ENCODE data around the gene TSPOAP1. TPM values are rescaled to one million over a fixed set of nuclear protein-coding genes. Genes with fewer than 3 reads are reported as not detected.
A peak's percentile ranks its signal among the peaks of the same experiment; 100 is the strongest.

Gene TSPOAP1
- total RNA-seq, 4 donors from 2014 or later, result 2.9 to 16.0 (median 3.3) TPM

GRCh38 chr17:58365980-58366595, 37.5 kb upstream of the TSPOAP1 start:
- intact Hi-C loops (cut with DNase I), result no loop called here
- Histone ChIP-seq H3K4me1 (peaks cover 20 to 88% (median 25%) of the 10 kb centered on the region in 3 donors), H3K4me3 (no peak overlapping the region), H3K27ac (peak overlapping the region in 3 of 4 donors; percentile 75 to 83 (median 77)), H3K9me3 (no peaks in the 10 kb centered on the region), H3K27me3 (peaks cover 0 to 5% (median 0%) of the 10 kb centered on the region in 4 donors), H3K36me3 (peaks cover 0 to 27% (median 0%) of the 10 kb centered on the region in 3 donors)
- no peak for DNase-seq
- no peak for TF ChIP-seq POLR2A (IDR thresholded peaks at IDR 0.05)
- no peak for TF ChIP-seq CTCF (IDR thresholded peaks at IDR 0.05)
- 25 to 44% methylated on average over 2 to 5 of the region's 5 CpGs for WGBS, 2 donors

GRCh38 chr17:58365185-58365979, 36.8 kb upstream of the TSPOAP1 start:
- H3K4me1 ChIP-seq, result peaks cover 20 to 81% (median 25%) of the 10 kb centered on the region in 3 donors
- H3K27me3 ChIP-seq, result peaks cover 0 to 5% (median 0%) of the 10 kb centered on the region in 4 donors
- no peak for DNase-seq
- no peak overlapping the region for H3K4me3 ChIP-seq
- intact Hi-C loops (cut with DNase I), result no loop called here
- no peaks in the 10 kb centered on the region for H3K9me3 ChIP-seq
- TF ChIP-seq CTCF (IDR thresholded peaks at IDR 0.05), result no peak
- TF ChIP-seq POLR2A (IDR thresholded peaks at IDR 0.05), result no peak
- H3K27ac ChIP-seq, result peak overlapping the region; percentile 56 to 83 (median 76)
- peaks cover 0 to 25% (median 0%) of the 10 kb centered on the region in 3 donors for H3K36me3 ChIP-seq

- Histone ChIP-seq H3K4me3 (no peak overlapping the region), H3K27ac (peak overlapping the region; percentile 56 to 83 (median 76)), H3K27me3 (peaks cover 0 to 5% (median 0%) of the 10 kb centered on the region in 4 donors), H3K36me3 (peaks cover 0 to 34% (median 0%) of the 10 kb centered on the region in 3 donors), H3K4me1 (peaks cover 20 to 72% (median 25%) of the 10 kb centered on the region in 3 donors), H3K9me3 (no peaks in the 10 kb centered on the region)
- TF ChIP-seq CTCF (IDR thresholded peaks at IDR 0.05) (no peak), POLR2A (IDR thresholded peaks at IDR 0.05) (no peak)
- DNase-seq, result no peak
- intact Hi-C loops (cut with DNase I), result no loop called here
- 47 to 54% methylated on average over 5 to 6 of the region's 7 CpGs for WGBS, 2 donors
These were observed 35.8 kb upstream of the TSPOAP1 start for GRCh38 chr17:58364270-58364942.

- no peak overlapping the region for H3K4me3 ChIP-seq
- H3K36me3 ChIP-seq, result peaks cover 0 to 42% (median 0%) of the 10 kb centered on the region in 3 donors
- intact Hi-C loops (cut with DNase I), result no loop called here
- H3K27me3 ChIP-seq, result peaks cover 0 to 5% (median 0%) of the 10 kb centered on the region in 4 donors
- no peaks in the 10 kb centered on the region for H3K9me3 ChIP-seq
- no peak for DNase-seq
- TF ChIP-seq POLR2A (IDR thresholded peaks at IDR 0.05) (no peak), CTCF (IDR thresholded peaks at IDR 0.05) (no peak)
- 69 to 79% methylated on average over 6 to 7 of the region's 8 CpGs for WGBS, 2 donors
- peaks cover 16 to 64% (median 25%) of the 10 kb centered on the region in 3 donors for H3K4me1 ChIP-seq
- H3K27ac ChIP-seq, result peak overlapping the region in 3 of 4 donors; percentile 75 to 83 (median 77)
These were observed 35.0 kb upstream of the TSPOAP1 start for GRCh38 chr17:58363457-58364185.
